Naive B cell (primary cell): ENCODE measurements around the gene GALNT12. TPM values are rescaled to one million over a fixed set of nuclear protein-coding genes. Genes with fewer than 3 reads are reported as not detected.

ENCODE experiments used
- ATAC-seq, 2 donors: fragments of 150-1000 bp; cut with Tn5 transposase; 2 replicates each; pipeline ENCODE4 v1.10.0; 2021; ENCODE audit warnings: low read depth in 2 of 2, mild to moderate bottlenecking in 2 of 2, moderate library complexity in 2 of 2
- DNase-seq: peaks from one replicate; pipeline ENCODE4 v3.0.0; 2022
- H3K27ac Mint-ChIP-seq, 6 donors: one replicate each; pipeline ENCODE4 v1.8.0; 2020 to 2022; ENCODE audit warnings: mild to moderate bottlenecking in 6 of 6, mixed read lengths in 6 of 6, moderate library complexity in 5 of 6, inconsistent platforms in 2 of 6
- H3K27me3 Mint-ChIP-seq, 3 donors: one replicate each; pipeline ENCODE4 v1.8.0; 2021 to 2022; ENCODE audit warnings: mixed read lengths in 3 of 3, mild to moderate bottlenecking in 1 of 3
- H3K36me3 Mint-ChIP-seq, 2 donors: one replicate each; pipeline ENCODE4 v1.8.0; 2020 to 2022; ENCODE audit warnings: mixed read lengths in 2 of 2, inconsistent platforms in 1 of 2, mild to moderate bottlenecking in 1 of 2
- H3K4me1 Mint-ChIP-seq, 3 donors: one replicate each; pipeline ENCODE4 v1.8.0; 2020 to 2022; ENCODE audit warnings: mixed read lengths in 3 of 3, inconsistent platforms in 1 of 3, mild to moderate bottlenecking in 1 of 3, moderate library complexity in 1 of 3
- H3K4me3 Mint-ChIP-seq, 8 donors: one replicate each; pipeline ENCODE4 v1.8.0; 2020 to 2022; ENCODE audit warnings: mild to moderate bottlenecking in 8 of 8, mixed read lengths in 8 of 8, moderate library complexity in 8 of 8, inconsistent platforms in 2 of 8
- H3K9me3 Mint-ChIP-seq, 7 donors: one replicate each; pipeline ENCODE4 v1.8.0; 2020 to 2022; ENCODE audit warnings: mixed read lengths in 7 of 7, mild to moderate bottlenecking in 5 of 7, inconsistent platforms in 2 of 7, moderate library complexity in 1 of 7
- polyA plus RNA-seq, 6 donors: library from polyadenylated mRNA; unstranded; fragments of 300-500 nt; fragmentation: Illumina TruSeq; gene quantifications; one replicate each; pipeline ENCODE4 v1.2.3, GENCODE V29; 2021; ENCODE audit warnings: low read depth in 6 of 6

The GALNT12 gene
- polyA plus RNA-seq, 6 donors from 2014 or later, result 0.53 to 2.2 (median 0.78) TPM; not detected in 1

GRCh38 chr9:98774746-98775145 is 32.7 kb upstream of the GALNT12 start:
- Mint-ChIP-seq H3K27ac (no peak overlapping the region), H3K4me1 (no peaks in the 10 kb centered on the region), H3K36me3 (peaks cover 11 to 35% of the 10 kb centered on the region in 2 donors), H3K27me3 (no peaks in the 10 kb centered on the region), H3K9me3 (no peaks in the 10 kb centered on the region), H3K4me3 (no peak overlapping the region)
- no peak for DNase-seq
- no peak for ATAC-seq

- Mint-ChIP-seq H3K27ac (peak overlapping the region in 1 of 6 donors; percentile 8), H3K36me3 (peaks cover 5 to 29% of the 10 kb centered on the region in 2 donors), H3K4me1 (no peaks in the 10 kb centered on the region), H3K9me3 (no peaks in the 10 kb centered on the region), H3K4me3 (no peak overlapping the region), H3K27me3 (no peaks in the 10 kb centered on the region)
- peak; percentile 43 for DNase-seq
- ATAC-seq, result peak; percentile 27 to 56
These were observed 31.5 kb upstream of the GALNT12 start for GRCh38 chr9:98775831-98776441.

- Mint-ChIP-seq H3K4me3 (no peak overlapping the region), H3K36me3 (peaks cover 5 to 22% of the 10 kb centered on the region in 2 donors), H3K27me3 (no peaks in the 10 kb centered on the region), H3K9me3 (no peaks in the 10 kb centered on the region), H3K27ac (no peak overlapping the region), H3K4me1 (no peaks in the 10 kb centered on the region)
- DNase-seq, result no peak
- ATAC-seq, result no peak
These were observed 29.9 kb upstream of the GALNT12 start for GRCh38 chr9:98777618-98778017.

GRCh38 chr9:98778251-98778650 is 29.2 kb upstream of the GALNT12 start:
- no peak overlapping the region for H3K4me3 Mint-ChIP-seq
- H3K9me3 Mint-ChIP-seq, result no peaks in the 10 kb centered on the region
- peaks cover 5 to 22% of the 10 kb centered on the region in 2 donors for H3K36me3 Mint-ChIP-seq
- no peaks in the 10 kb centered on the region for H3K4me1 Mint-ChIP-seq
- ATAC-seq, result no peak
- no peak for DNase-seq
- H3K27me3 Mint-ChIP-seq, result no peaks in the 10 kb centered on the region
- H3K27ac Mint-ChIP-seq, result no peak overlapping the region

GRCh38 chr9:98778711-98779530 is 28.5 kb upstream of the GALNT12 start:
- no peaks in the 10 kb centered on the region for H3K4me1 Mint-ChIP-seq
- no peaks in the 10 kb centered on the region for H3K27me3 Mint-ChIP-seq
- ATAC-seq (no peak), DNase-seq (no peak)
- no peak overlapping the region for H3K4me3 Mint-ChIP-seq
- no peaks in the 10 kb centered on the region for H3K9me3 Mint-ChIP-seq
- H3K27ac Mint-ChIP-seq, result no peak overlapping the region
- peaks cover 5 to 17% of the 10 kb centered on the region in 2 donors for H3K36me3 Mint-ChIP-seq

GRCh38 chr9:98780059-98780749 is 27.3 kb upstream of the GALNT12 start:
- Mint-ChIP-seq H3K27me3 (no peaks in the 10 kb centered on the region), H3K4me1 (no peaks in the 10 kb centered on the region), H3K27ac (no peak overlapping the region), H3K9me3 (no peaks in the 10 kb centered on the region), H3K36me3 (peaks cover 5 to 17% of the 10 kb centered on the region in 2 donors), H3K4me3 (peak overlapping the region in 1 of 8 donors; percentile 6)
- ATAC-seq (no peak), DNase-seq (no peak)

- no peak overlapping the region for H3K4me3 Mint-ChIP-seq
- ATAC-seq (no peak), DNase-seq (no peak)
- no peaks in the 10 kb centered on the region for H3K4me1 Mint-ChIP-seq
- peak overlapping the region in 3 of 6 donors; percentile 52 to 78 (median 74) for H3K27ac Mint-ChIP-seq
- no peaks in the 10 kb centered on the region for H3K9me3 Mint-ChIP-seq
- peaks cover 5 to 17% of the 10 kb centered on the region in 2 donors for H3K36me3 Mint-ChIP-seq
- no peaks in the 10 kb centered on the region for H3K27me3 Mint-ChIP-seq
These were observed 25.7 kb upstream of the GALNT12 start for GRCh38 chr9:98781588-98782383.

GRCh38 chr9:98783518-98784226 is 23.8 kb upstream of the GALNT12 start:
- Mint-ChIP-seq H3K9me3 (no peaks in the 10 kb centered on the region), H3K27me3 (no peaks in the 10 kb centered on the region), H3K4me1 (no peaks in the 10 kb centered on the region), H3K4me3 (no peak overlapping the region), H3K36me3 (peaks cover 0 to 17% of the 10 kb centered on the region in 2 donors), H3K27ac (no peak overlapping the region)
- DNase-seq (no peak), ATAC-seq (no peak)

GRCh38 chr9:98784831-98785806 is 22.4 kb upstream of the GALNT12 start:
- Mint-ChIP-seq H3K36me3 (peaks cover 0 to 17% of the 10 kb centered on the region in 2 donors), H3K27me3 (no peaks in the 10 kb centered on the region), H3K9me3 (no peaks in the 10 kb centered on the region), H3K27ac (no peak overlapping the region), H3K4me1 (no peaks in the 10 kb centered on the region), H3K4me3 (no peak overlapping the region)
- no peak for ATAC-seq
- DNase-seq, result no peak

GRCh38 chr9:98786750-98787510 is 20.5 kb upstream of the GALNT12 start:
- Mint-ChIP-seq H3K36me3 (peaks cover 0 to 15% of the 10 kb centered on the region in 2 donors), H3K9me3 (no peaks in the 10 kb centered on the region), H3K27me3 (no peaks in the 10 kb centered on the region), H3K27ac (peak overlapping the region in 2 of 6 donors; percentile 26 to 56), H3K4me3 (no peak overlapping the region), H3K4me1 (peaks cover 2 to 12% (median 9%) of the 10 kb centered on the region in 3 donors)
- ATAC-seq, result no peak
- DNase-seq, result no peak

GRCh38 chr9:98787766-98788335 is 19.6 kb upstream of the GALNT12 start:
- H3K27me3 Mint-ChIP-seq, result no peaks in the 10 kb centered on the region
- no peak for DNase-seq
- H3K4me1 Mint-ChIP-seq, result peaks cover 6 to 17% (median 14%) of the 10 kb centered on the region in 3 donors
- no peak overlapping the region for H3K27ac Mint-ChIP-seq
- no peaks in the 10 kb centered on the region for H3K9me3 Mint-ChIP-seq
- no peak overlapping the region for H3K4me3 Mint-ChIP-seq
- peaks cover 0 to 6% of the 10 kb centered on the region in 2 donors for H3K36me3 Mint-ChIP-seq
- no peak for ATAC-seq
